Kasumi-1 (cell line): Measurements from ENCODE around the gene MYLK2.
"Not testable (repeated sequence)": the region's sequence is repeated elsewhere in the genome, so short reads cannot be mapped to it uniquely, and the experiment has no call there.

Experiments
- DNase-seq, 2 experiments: peaks; one replicate each; lab custom pipeline; 2025; lab: John Stamatoyannopoulos, UW

MYLK2 gene

DNA sequence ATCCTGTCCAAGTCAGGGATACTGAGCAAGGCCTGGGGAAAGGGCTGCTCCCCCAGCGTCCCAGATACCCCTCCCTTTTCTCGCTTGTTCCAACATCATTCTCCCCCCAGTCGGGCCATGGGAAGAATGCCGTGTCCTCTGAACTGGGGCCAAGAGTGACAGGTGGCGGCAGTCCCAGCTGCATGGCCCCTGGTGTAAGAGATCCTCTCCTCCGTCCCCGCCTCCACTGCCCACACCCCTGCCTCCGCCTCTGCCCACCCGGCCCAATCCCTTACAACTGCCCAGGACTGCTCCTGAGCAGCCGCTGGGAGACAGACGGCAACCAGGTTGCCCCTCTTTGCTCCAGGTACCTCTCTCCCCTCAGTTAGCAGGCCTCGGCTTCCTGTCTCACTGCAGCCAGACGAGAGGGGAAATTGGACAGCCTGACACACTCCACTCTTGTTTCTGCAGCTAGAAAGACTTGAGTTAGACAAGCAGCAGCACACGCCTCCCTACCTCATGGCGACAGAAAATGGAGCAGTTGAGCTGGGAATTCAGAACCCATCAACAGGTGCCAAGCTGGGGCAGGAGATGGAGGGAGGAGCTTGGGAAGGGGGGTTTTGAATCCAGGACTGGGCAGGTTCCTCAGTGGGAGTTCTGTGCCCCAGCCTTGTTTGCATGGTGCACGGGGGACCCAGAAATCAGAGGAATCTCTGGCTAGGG is at the start of gene MYLK2:
Gene MYLK2 (plus strand): TSS at position 274 of the 702 bp plus-strand sequence. CDS start 225 bp downstream, at position 499.
- DNase-seq: no peak

DNA sequence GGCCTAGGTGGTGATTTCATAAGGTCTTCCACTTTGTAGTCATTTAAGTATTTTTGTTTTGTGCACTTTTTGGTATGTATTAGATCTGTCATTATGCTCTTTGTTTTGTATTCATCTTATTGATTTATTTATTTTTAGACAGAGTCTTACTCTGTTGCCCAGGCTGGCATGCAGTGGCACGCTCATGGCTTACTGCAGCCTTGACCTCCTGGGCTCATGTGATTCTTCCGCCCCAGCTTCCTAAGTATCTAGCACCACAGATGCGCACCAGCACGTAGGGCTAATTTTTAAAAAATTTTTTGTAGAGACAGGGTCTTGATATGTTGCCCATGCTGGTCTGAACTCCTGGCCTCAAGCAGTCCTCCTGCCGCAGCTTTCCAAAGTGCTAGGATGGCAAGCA is 49.5 kb upstream of the MYLK2 start:
- no peak for DNase-seq

DNA sequence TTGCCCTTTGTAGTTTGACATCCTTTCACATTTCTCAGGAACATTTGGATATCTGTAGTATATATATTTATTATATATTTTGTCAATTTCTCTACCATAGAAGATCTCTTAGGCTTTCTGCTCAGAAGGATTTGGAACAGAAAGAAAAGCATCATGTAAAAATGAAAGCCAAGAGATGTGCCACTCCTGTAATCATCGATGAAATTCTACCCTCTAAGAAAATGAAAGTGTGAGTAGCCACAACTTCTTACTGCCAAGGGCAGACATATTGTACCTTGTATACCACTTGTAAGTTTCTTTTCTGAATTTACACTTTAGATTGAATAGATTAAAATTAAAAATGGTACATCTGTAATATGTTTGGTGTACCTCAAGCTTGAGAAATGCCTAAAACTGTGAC is 48.9 kb upstream of the MYLK2 start:
- no peak for DNase-seq

DNA sequence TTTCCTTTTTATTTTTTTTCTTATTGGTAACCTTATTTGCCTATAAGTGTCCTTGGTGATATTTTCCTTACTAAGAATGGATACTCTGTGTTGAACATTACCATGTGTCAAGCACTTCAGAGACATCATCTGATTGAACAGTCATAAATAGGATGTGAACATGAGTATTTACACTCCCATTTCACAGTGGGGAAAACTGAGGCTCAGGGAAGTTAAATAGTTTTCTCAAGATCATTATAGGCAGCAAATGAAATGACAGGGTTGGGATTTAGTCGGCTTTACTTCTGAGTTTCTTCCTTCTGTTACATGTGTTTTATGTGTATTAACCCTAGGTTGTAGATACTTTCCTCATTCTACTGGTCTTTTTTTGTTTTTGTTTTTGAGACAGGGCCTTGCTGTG is 44.7 kb upstream of the MYLK2 start:
- no peak for DNase-seq

DNA sequence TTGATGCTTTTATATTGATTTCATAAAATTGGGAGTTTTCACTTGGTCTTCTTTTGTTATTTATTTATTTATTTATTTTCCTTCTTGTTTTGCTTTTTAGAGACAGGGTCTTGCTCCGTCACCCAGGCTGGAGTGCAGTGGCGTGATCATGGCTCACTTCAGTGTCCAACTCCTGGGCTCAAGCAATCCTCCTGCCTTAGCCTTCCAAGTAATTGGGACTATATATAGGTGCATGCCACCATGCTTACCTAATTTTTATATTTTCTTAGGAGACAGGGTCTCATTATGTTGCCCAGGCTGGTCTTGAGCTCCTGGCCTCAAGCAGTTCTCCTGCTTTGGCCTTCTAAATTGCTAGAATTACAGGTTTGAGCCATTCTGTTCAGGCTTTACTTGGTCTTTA is 38.3 kb upstream of the MYLK2 start:
- DNase-seq: no peak

DNA sequence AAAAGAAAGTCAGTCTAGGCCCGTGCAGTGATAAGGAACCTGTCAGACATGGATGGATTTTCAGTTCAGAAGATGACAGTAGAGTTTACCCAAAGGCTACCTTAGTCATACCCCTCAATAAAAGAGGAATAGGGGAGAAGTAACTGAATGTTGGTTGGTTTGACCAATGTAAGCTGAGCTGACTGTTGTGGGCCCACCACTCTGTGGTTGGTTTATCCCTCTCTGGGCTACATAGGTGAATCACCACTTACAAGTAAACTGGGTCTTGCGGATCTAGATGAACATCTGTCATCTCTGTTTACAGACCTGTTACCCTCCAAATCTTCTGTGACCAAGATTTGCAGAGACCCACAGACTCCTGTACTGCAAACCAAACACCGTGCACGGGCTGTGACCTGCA is 37.2 kb upstream of the MYLK2 start:
- DNase-seq: no peak

DNA sequence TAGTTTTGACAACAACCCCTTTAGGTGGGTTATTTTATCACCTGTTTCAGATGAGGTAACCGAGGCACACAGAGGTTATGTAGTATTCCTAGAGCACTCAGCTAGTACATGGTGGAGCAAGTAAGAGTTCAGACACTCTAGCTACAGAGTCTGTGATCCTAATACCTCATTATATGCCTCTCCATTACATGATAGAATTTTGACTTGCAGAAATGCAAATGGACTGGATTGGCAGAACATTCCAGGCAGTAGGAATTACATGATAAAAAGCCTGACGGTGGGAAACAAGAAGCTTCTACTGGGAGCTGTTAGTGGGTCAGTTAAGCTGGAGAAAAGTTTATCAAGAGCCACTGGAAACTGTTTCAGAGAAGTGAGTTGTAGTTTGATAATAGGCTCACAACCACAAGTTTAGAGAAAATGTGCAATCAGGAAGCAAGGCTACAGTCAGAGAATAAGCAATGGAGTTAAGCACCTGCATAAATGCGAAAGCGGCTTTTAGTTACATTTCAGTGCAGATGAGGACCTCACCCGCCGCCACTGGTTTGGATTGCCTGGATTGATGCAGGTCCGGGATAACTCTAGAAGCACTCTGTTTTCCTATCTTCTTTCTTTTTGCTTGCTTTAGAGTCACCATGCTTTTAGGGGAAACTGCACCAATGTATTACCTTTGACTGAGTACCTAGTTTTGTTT is 34.7 kb upstream of the MYLK2 start:
- DNase-seq: no peak

DNA sequence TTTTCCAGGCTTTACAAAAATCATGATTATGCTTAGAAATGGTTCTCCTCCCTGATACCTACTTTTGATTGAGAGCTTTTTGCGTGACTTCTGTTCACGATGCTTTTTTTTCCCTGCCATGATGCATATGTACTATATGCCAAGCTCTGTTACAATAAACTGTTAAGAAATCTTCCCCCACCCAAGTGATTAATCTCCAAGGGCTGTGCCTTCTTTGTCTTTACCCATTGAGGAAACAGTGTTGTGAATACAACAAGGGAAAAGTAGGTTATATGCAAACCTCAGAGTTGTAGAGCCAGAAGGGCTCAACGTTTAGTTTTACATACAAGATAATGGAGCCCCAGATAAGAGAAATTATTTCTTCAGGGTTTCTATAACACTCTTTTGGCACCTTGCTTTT is 34.1 kb upstream of the MYLK2 start:
- DNase-seq: no peak

DNA sequence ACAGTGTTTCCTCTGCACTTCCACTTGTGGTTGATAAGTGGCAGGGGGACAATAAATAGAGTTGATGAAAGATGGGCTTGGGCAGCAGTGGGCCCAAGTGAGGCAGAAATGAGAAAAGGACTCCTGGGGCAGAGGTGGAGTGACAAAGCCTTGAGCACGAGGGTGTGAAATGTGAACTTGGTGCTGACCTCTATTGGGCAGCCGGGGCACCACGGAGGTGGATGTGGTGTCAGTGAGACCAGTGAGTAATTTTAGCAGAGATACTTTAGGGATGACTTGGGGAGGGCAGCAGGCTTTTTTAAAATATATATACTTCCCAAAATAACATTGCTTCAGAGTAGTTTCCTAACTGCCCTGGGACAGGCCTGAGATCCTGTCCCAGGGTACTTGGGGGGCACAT is 30.6 kb upstream of the MYLK2 start:
- DNase-seq: no peak

DNA sequence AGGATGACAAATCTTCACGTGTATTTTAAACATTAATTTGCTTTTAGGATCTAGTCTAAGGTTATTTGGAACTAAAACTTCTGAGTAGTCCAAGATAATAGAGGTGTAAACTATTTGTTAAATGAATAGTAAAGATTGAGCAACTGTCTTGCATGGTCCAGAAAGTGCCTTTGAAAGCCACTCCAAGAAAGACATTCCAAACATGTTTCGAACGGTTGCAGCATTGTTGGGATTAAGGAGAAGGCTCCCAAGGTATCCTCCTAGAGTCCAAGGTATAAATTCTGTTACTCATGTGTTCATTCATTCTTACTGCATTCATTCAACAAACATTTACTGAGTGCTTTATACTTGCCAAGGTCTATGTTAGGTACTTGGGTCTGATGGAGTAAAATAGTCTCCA is 28.8 kb upstream of the MYLK2 start:
- DNase-seq: no peak

DNA sequence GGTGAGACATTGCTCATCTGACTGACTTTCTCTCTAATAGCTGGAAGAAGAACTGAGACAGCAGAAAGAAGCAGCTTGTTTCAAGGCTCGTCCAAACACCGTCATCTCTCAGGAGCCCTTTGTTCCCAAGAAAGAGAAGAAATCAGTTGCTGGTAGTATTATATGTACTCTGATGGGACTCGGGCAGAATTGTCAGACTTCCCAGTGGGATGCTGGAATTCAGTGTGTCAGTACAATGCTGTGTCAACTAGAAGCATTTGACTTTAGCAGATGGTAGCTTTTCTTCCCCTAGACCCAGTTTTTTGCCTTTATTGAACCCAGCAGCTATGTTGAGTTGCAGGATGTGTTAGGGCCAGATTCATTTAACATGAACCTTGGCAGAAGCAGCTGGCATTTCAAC is 21.8 kb upstream of the MYLK2 start:
- no peak for DNase-seq

DNA sequence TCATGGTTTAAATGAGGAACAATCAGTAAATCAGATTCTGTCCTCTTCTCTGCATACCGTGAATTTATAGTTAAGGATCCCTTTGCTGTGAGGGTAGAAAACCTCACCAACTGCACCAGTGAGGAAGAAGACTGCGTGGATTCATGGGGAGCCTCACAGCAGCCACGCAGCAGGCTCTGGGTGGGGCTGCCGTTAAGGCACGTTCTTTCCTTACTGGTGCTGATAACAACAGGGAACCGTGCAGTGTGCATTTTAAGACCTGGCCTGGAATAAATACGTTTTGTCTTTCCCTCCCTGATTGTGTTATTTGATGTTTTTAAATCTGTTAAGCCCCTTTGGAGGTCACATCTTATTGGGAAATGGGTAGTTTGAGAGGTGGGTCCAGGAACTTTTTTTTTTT is 17.6 kb upstream of the MYLK2 start:
- no peak for DNase-seq

DNA sequence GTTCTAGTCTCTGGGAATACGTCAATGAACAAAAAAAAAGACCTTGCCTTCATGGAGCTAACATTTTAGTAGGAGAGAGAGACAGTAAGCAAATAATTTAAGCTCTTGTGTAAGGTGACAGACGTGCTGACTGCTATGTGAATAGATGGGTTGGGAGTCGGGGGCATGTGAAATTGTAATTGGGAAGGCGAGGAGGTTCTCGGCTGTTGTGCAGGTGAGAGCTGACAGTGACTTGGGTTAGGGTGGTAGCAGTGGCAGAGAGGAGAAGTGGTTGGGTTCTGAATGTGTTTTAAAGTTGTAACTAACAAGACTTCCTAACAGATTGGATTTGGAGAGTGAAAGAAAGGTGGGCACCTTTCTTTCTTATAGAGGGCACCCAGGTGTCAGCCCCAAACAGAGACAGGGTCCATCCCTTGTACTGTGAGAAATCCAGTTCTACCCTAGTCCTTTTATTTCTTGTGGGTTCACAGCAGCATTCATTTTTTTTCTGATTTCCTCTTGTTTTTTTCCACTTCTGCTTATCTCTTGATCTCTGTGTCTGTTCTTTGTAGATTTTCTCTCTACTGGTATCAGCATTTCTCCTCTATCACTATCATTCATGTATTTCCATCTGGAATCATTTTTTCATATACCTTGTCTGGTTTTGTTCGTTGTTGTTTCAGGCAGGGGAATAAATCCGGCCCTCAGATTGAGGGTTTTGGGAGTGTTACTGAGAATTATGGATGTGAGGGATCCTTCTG is 15.4 kb upstream of the MYLK2 start:
- peak in 1 of 2 experiments; percentile 7 for DNase-seq

DNA sequence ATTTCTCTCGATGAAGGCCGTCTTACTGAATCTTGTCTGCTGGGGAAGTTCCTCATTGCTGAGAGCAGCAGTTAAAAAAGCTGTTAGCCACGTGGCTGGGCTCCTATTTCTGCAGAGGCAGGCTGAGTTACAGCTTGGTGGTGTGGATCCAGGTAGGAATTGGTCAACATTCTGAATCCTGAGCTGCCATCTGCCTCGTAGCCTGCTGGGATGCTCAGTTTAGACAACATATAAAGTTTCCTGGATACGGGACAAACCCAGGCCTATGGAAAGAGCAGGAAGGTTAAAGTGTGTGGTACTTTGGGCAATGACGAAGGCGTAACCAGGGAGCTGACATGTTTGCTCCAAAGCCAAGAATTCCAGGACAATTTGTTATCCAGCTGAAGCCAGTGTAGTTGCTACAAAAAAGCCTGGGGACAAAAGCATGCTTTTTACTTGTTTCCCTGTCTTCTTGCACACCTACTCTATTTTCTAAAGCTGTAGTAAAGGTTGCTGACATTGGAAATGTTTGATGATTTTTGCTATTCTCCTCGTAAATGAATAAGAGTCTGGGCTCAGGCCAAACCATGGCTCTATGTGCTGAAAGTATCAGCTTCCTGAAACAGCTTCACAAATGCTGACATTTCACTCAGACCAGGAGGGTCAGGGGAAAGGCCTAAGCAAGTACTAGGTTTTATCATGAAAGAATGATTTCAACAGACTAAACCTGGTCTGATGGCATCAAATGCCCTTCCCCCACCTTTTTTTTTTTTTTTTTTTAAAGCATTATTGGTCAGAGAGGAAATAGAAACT is 12.4 kb upstream of the MYLK2 start:
- peak; percentile 53 to 56 for DNase-seq

DNA sequence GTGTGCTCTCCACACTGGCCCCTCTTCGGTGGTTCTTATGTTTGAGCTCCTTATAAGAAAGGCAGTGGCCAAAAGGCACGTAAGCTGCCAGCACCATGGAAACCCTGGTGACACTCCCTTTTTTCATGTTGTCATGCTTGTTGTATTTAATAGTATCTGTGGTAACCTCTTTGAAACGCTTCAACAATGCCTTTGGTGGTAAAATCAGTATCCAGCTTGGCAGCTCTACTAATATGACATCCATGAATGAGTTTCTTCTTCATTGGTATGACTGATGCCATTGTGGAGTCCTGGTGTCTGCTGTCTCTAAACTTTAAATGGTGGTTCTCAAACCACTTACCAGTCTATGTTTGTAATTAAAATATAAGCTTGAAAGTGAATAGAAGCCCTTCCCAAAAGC is 10.7 kb upstream of the MYLK2 start:
- DNase-seq: no peak

DNA sequence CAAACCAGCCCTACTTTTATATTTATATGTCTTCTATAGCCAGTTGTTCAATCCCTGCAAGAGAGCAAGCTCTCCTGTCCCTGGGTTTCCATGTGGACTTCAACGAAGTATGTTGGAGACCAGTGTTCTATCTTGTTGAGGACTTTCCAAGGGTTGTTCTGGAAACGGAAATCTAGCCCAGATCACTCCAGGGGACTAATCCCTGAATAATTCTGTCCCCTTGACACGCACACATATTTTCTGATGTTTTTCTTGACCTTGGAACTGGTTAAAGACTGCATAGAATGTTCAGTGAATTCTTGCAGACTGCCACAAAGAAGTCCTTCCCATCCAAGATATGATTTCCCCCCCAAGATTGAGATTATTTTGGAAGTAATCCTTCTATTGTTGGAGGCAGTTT is 9.5 kb upstream of the MYLK2 start:
- no peak for DNase-seq

DNA sequence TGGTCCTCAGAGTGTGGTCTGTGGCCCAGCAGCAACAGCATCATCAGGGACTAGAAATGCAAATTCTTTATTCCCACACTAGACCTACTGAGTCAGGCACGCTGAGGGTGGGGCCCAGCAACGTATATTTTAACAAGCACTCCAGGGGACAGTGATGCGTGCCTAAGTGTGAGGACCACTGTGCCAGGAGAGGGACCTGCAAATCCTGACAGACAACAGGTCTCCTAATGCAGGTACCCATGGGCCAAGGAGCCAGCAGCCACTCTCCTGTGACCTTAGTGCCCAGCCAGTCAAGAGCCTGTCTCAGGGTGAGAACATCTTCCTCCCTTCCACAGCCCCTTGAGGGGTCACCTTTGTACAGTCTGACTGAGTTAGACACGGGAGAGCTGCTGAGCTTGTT is 8.0 kb upstream of the MYLK2 start:
- no peak for DNase-seq

DNA sequence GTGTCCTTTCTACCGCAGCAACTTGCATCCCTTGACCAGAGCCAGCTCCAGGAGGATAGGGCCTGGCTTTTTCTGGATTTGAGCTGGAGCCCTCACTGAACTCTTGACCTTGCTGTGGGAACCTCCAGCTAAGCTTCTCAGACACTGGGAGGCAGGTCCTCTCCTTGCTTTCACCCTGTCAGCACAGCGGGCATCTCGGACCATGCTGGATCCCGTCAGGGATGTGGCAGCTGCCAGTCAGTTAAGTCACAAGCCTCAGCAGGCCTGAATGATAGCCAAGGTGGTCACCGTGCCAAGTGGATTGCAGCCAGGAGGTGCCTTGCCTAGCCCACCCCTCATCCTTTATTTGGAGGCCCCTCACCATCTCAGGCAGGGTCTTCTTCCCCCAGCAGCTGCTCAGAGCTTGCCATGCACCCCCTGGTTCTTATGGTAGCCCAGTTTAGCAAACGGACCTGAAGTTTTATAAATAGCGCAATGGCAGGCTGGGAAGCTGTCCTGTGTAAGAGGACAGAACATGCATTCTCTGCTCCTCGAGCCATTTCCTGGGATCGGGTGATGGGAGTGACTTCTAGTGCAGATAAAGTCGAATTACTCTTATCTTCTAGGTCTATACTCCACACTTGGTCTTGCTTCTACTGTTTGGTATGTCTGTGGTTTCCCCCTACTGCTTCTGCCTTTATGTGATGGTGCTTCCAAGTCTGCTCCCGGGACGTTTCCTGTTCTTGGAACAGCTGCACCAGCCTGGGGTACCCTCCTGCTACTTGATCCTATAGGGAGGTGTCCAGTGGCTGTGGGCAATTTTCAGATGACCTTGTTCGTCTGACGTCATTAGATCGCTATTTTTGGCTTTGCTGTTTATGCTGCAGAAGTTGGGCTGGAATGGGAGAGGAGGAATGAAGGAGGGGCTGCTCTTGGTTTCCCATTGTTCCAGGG is 7.1 kb upstream of the MYLK2 start:
- DNase-seq: peak; percentile 36 to 51

DNA sequence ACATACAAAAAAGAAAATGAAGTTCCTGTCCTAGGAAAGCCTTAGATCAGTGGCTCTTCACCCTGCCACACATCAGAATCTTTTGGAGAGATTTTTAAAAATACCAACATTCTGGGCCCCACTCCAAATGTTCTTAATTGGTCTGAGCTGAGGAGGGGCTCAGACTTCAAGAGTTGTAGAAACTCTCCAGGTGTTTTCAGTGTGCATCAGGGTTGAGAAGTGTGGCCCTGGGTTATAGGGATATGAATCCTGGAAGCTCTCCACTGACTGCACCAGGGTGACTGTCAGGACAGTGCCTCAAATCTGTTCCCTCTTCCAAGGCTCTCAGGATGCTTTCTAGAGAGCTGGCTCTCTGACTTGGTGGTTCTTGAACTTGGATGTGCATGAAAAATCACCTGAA is 5.5 kb upstream of the MYLK2 start:
- DNase-seq: no peak

DNA sequence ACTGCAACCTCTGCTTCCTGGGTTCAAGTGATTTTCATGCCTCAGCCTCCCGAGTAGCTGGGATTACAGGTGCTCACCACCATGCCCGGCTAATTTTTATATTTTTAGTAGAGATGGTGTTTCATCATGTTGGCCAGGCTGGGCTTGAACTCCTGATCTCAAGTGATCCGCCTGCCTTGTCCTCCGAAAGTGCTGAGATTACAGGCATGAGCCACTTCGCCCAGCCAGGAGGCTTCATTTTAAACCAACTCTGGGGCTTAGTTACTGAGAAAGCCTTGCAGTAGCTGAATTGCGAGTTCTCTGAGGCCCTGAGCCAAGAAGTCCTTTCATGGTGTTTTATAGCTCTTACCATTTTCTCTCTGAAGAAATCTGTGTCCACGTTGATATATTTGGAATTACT is 5.0 kb upstream of the MYLK2 start:
- not testable (repeated sequence) for DNase-seq
